MCF 10A (cell line): Measurements from ENCODE around the gene TDRD10. TPM values are rescaled to one million over a fixed set of nuclear protein-coding genes. Genes with fewer than 3 reads are reported as not detected.

Experiments
- BruUV-seq: library from RNA; stranded (reverse); fragments of 400-500 nt; replicated peaks from 2 replicates; lab custom pipeline; 2021; lab: Mats Ljungman, UMichigan
- CTCF ChIA-PET: fragments of 300-600 bp; sonication (Branson Sonifier 250); formaldehyde crosslinking; extraction: SDS; loops from one replicate; lab custom pipeline; 2021; ENCODE audit warnings: antibody characterized with exemption, inconsistent platforms; lab: Yijun Ruan, JAX
- POLR2A ChIA-PET: fragments of 300-600, 350-650 bp; sonication (Branson Sonifier 250); formaldehyde crosslinking; extraction: SDS; loops from one replicate; lab custom pipeline; 2020; ENCODE audit warnings: antibody characterized with exemption, inconsistent platforms; lab: Yijun Ruan, JAX
- DNase-seq: peaks from one replicate; pipeline ENCODE4 v3.0.0-alpha.2; 2018; ENCODE audit not compliant: unreplicated experiment
- H3K27ac Mint-ChIP-seq: one replicate; pipeline ENCODE4 v1.8.0; 2022; ENCODE audit warnings: mild to moderate bottlenecking, low read depth, mixed read lengths; ENCODE audit not compliant: unreplicated experiment
- H3K27me3 Mint-ChIP-seq: one replicate; pipeline ENCODE4 v1.8.0; 2022; ENCODE audit warnings: mixed read lengths; ENCODE audit not compliant: insufficient read depth, unreplicated experiment
- H3K36me3 Mint-ChIP-seq: one replicate; pipeline ENCODE4 v1.8.0; 2022; ENCODE audit warnings: mild to moderate bottlenecking, moderate library complexity, mixed read lengths; ENCODE audit not compliant: insufficient read depth, unreplicated experiment
- H3K4me1 Mint-ChIP-seq: one replicate; pipeline ENCODE4 v1.8.0; 2022; ENCODE audit warnings: mixed read lengths; ENCODE audit not compliant: insufficient read depth, unreplicated experiment
- H3K4me3 Mint-ChIP-seq: one replicate; pipeline ENCODE4 v1.8.0; 2022; ENCODE audit warnings: mild to moderate bottlenecking, moderate library complexity, mixed read lengths; ENCODE audit not compliant: unreplicated experiment
- H3K9me3 Mint-ChIP-seq: one replicate; pipeline ENCODE4 v1.8.0; 2022; ENCODE audit warnings: mixed read lengths; ENCODE audit not compliant: unreplicated experiment
- intact Hi-C: fragments of 100-400 bp; cut with micrococcal nuclease; formaldehyde crosslinking; loops from 2 replicates; pipeline ENCODE4 v1.14.1; 2022
- total RNA-seq: library from RNA; stranded (reverse); gene quantifications from 2 replicates; pipeline ENCODE4 v1.2.3, GENCODE V29; 2022
- TF ChIP-seq, protein P1 (sequence below): fragments of 200-600 bp; IDR thresholded peaks from one replicate; pipeline ENCODE4 v1.8.0; 2022; ENCODE audit warnings: antibody characterized with exemption, mild to moderate bottlenecking; ENCODE audit not compliant: unreplicated experiment

TDRD10 gene
- total RNA-seq, 1 experiment from 2014 or later = not detected

GRCh38 chr1:154558720-154559465 is 56.9 kb downstream of the TDRD10 start:
- TSS peak; percentile 83 for BruUV-seq
- Mint-ChIP-seq H3K9me3 (no peaks in the 10 kb centered on the region), H3K27ac (peak overlapping the region; percentile 65), H3K4me1 (peaks cover 18% of the 10 kb centered on the region), H3K27me3 (no peaks in the 10 kb centered on the region), H3K36me3 (peaks cover 43% of the 10 kb centered on the region), H3K4me3 (peak overlapping the region; percentile 76)
- ChIA-PET POLR2A (interaction anchor here (0.6 to 1.9 kb wide), 18 partner anchors 9 to 526 kb away, joined by 3 to 24 read pairs (median 5); partner anchors contain the start of genes CHRNB2, FLAD1, PBXIP1 and PMVK), CTCF (interaction anchor here (0.8 to 2.2 kb wide), 36 partner anchors 13 to 533 kb away, joined by 3 to 20 read pairs (median 6); partner anchors contain the start of genes ADAM15, PMVK and SHC1)
- peak; percentile 99 for DNase-seq
- intact Hi-C loops = loop anchor here (1.0 to 5.0 kb wide), 10 partner anchors 50 to 525 kb away; partner anchors contain the start of genes ADAM15, ADAR and ZBTB7B
- TF ChIP-seq, protein P1, sequence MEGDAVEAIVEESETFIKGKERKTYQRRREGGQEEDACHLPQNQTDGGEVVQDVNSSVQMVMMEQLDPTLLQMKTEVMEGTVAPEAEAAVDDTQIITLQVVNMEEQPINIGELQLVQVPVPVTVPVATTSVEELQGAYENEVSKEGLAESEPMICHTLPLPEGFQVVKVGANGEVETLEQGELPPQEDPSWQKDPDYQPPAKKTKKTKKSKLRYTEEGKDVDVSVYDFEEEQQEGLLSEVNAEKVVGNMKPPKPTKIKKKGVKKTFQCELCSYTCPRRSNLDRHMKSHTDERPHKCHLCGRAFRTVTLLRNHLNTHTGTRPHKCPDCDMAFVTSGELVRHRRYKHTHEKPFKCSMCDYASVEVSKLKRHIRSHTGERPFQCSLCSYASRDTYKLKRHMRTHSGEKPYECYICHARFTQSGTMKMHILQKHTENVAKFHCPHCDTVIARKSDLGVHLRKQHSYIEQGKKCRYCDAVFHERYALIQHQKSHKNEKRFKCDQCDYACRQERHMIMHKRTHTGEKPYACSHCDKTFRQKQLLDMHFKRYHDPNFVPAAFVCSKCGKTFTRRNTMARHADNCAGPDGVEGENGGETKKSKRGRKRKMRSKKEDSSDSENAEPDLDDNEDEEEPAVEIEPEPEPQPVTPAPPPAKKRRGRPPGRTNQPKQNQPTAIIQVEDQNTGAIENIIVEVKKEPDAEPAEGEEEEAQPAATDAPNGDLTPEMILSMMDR = no peak

DNA sequence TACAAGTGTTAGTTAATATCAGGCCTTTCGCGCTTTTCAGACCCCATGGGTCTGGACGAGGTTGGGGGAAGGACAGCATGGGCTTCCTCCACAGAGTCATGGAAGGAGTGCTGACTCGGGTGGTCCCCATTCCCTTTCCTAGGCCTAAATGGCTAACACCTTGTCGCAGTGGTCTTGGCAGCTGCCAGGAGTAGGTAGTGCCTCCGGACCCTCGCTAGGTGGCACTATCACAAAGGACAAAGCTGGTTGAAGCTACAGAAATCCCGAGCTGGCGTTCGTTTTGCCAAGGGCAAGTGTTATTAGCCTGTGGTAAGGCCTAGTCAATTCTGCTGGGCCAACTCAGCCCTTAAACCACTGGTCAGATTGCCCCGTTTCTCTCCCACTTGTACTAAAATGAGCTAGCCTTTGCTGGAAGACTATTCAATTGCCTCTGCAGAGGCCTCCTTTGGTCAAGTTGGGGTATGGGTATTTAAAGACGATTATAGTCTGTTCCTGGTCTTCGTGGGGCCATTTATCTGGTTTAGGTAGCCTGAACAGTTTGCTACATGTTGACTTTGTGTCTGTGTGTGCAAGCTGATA is 57.5 kb downstream of the TDRD10 start:
- BruUV-seq = no TSS peak
- CTCF ChIA-PET = interaction anchor here (0.6 to 2.2 kb wide), 71 partner anchors 8 to 1509 kb away, joined by 3 to 20 read pairs (median 4); partner anchors contain the start of genes ADAM15, CHRNB2, KCNN3 and PMVK
- Mint-ChIP-seq H3K27ac (peak overlapping the region; percentile 65), H3K36me3 (peaks cover 38% of the 10 kb centered on the region), H3K4me1 (peaks cover 18% of the 10 kb centered on the region), H3K27me3 (peaks cover 2% of the 10 kb centered on the region), H3K4me3 (peak overlapping the region; percentile 76), H3K9me3 (no peaks in the 10 kb centered on the region)
- TF ChIP-seq, protein P1 = peak; percentile 99
- peak; percentile 96 for DNase-seq
- POLR2A ChIA-PET = interaction anchor here (0.6 to 1.9 kb wide), 24 partner anchors 8 to 526 kb away, joined by 3 to 24 read pairs (median 4); partner anchors contain the start of genes CHRNB2, FLAD1, PBXIP1 and PMVK
- intact Hi-C loops = loop anchor here (1.0 to 5.0 kb wide), 10 partner anchors 49 to 525 kb away; partner anchors contain the start of genes ADAM15, ADAR and ZBTB7B

DNA sequence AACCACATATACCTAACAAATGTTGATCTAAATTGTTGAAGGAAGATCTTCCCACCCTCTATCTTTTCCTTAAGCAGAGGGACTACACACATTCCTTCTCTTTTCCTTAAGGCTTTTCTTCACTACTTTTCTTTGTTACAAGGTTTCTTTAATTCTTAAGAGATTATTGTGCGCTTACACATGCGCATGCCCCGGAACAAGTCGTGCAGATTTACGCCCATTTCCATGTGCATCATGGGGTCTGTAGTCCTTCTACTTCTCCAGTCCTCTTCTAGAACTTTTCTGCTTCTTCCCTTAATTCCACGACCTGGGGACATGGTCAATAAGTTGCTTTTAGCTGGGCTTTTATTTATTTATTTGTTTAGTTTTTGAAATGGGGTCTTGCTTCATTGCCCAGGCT is 63.9 kb downstream of the TDRD10 start:
- Mint-ChIP-seq H3K9me3 (no peaks in the 10 kb centered on the region), H3K4me3 (no peak overlapping the region), H3K27me3 (peaks cover 50% of the 10 kb centered on the region), H3K27ac (no peak overlapping the region), H3K4me1 (peaks cover 11% of the 10 kb centered on the region), H3K36me3 (peaks cover 10% of the 10 kb centered on the region)
- intact Hi-C loops = no loop called here
- DNase-seq = no peak
- no TSS peak for BruUV-seq
- CTCF ChIA-PET = interaction anchor here (0.8 to 1.6 kb wide), 4 partner anchors 33 to 347 kb away, joined by 3 to 4 read pairs (median 4); no protein-coding TSS in a partner anchor
- TF ChIP-seq, protein P1 = no peak
- POLR2A ChIA-PET = interaction anchor here (0.6 to 2.0 kb wide), 2 partner anchors 91 to 370 kb away, joined by 3 to 6 read pairs; partner anchors contain the start of gene PMVK
